ENCODE data around the gene RAB11FIP4. TPM values are rescaled to one million over a fixed set of nuclear protein-coding genes. Genes with fewer than 3 reads are reported as not detected.

The RAB11FIP4 gene
- total RNA-seq, 1 experiment from 2014 or later: 2.8 TPM

DNA sequence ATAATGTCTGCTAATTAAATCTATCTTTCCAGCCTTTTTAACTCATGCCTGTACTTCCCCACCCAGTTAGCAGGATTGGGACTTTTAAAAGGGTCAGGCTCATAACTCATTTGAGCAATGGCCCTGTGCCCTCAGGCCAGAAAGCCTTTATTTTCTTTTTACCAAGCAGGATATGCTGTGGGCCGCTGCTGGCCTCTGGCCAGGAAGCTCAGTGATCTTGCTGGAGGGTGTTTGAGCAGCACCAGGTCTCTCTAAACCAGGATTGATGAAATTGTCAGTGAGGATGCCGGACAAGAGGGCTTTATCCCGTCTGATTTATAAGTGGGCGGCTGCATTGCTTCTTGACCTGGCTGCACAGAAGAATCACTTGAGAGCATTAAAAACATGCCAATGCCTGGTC lies 187.8 kb downstream of the RAB11FIP4 start:
- H3K9me3 Mint-ChIP-seq (ENCODE audit: unreplicated experiment): no peaks in the 10 kb centered on the region
- CTCF ChIA-PET: interaction anchor here (1.6 kb wide), 1 partner anchor 264 kb away, joined by 3 read pairs; no protein-coding TSS in a partner anchor
- DNase-seq (ENCODE audit: unreplicated experiment): peak; percentile 88
- TF ChIP-seq, protein P1, sequence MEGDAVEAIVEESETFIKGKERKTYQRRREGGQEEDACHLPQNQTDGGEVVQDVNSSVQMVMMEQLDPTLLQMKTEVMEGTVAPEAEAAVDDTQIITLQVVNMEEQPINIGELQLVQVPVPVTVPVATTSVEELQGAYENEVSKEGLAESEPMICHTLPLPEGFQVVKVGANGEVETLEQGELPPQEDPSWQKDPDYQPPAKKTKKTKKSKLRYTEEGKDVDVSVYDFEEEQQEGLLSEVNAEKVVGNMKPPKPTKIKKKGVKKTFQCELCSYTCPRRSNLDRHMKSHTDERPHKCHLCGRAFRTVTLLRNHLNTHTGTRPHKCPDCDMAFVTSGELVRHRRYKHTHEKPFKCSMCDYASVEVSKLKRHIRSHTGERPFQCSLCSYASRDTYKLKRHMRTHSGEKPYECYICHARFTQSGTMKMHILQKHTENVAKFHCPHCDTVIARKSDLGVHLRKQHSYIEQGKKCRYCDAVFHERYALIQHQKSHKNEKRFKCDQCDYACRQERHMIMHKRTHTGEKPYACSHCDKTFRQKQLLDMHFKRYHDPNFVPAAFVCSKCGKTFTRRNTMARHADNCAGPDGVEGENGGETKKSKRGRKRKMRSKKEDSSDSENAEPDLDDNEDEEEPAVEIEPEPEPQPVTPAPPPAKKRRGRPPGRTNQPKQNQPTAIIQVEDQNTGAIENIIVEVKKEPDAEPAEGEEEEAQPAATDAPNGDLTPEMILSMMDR (IDR thresholded peaks at IDR 0.05; ENCODE audit: unreplicated experiment): no peak
- no TSS peak for BruUV-seq (replicated peaks)
- H3K27me3 Mint-ChIP-seq (ENCODE audit: insufficient read depth, unreplicated experiment): no peaks in the 10 kb centered on the region
- peaks cover 49% of the 10 kb centered on the region for H3K4me1 Mint-ChIP-seq (ENCODE audit: insufficient read depth, unreplicated experiment)
- peak overlapping the region; percentile 31 for H3K27ac Mint-ChIP-seq (ENCODE audit: low read depth, unreplicated experiment)
- intact Hi-C loops (cut with micrococcal nuclease): no loop called here
- H3K36me3 Mint-ChIP-seq (ENCODE audit: insufficient read depth, unreplicated experiment): no peaks in the 10 kb centered on the region
- POLR2A ChIA-PET: interaction anchor here (1.5 to 3.8 kb wide), 2 partner anchors 7 to 209 kb away, joined by 4 to 16 read pairs; no protein-coding TSS in a partner anchor
- peak overlapping the region; percentile 47 for H3K4me3 Mint-ChIP-seq (ENCODE audit: unreplicated experiment)

DNA sequence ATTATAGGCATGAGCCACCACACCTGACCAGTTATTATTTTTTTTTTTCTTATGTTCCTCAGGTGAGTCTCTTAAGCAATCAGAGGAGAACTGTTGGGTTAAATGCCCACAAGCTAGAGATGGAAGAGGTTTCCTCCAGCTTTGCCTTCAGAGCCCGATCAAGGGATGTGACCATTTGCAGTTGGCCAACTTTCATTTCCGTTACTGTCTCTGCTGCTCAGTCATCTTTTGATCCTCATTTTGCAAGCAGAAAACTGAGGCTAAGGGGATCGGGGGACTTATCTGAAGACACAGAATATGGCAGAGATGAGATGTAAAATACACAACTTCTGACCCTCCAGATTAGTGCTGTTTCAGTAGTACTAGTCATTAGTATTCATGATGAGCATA lies 188.8 kb downstream of the RAB11FIP4 start:
- intact Hi-C loops (cut with micrococcal nuclease): no loop called here
- Mint-ChIP-seq H3K27ac (ENCODE audit: low read depth, unreplicated experiment) (peak overlapping the region; percentile 54), H3K4me1 (ENCODE audit: insufficient read depth, unreplicated experiment) (peaks cover 53% of the 10 kb centered on the region), H3K4me3 (ENCODE audit: unreplicated experiment) (peak overlapping the region; percentile 37), H3K9me3 (ENCODE audit: unreplicated experiment) (no peaks in the 10 kb centered on the region), H3K36me3 (ENCODE audit: insufficient read depth, unreplicated experiment) (no peaks in the 10 kb centered on the region), H3K27me3 (ENCODE audit: insufficient read depth, unreplicated experiment) (no peaks in the 10 kb centered on the region)
- TF ChIP-seq, protein P1 (IDR thresholded peaks at IDR 0.05; ENCODE audit: unreplicated experiment): no peak
- ChIA-PET POLR2A (interaction anchor here (1.0 to 3.8 kb wide), 8 partner anchors 8 to 208 kb away, joined by 3 to 16 read pairs (median 6); no protein-coding TSS in a partner anchor), CTCF (interaction anchor here (1.4 to 1.6 kb wide), 3 partner anchors 7 to 262 kb away, joined by 3 to 5 read pairs (median 4); no protein-coding TSS in a partner anchor)
- DNase-seq (ENCODE audit: unreplicated experiment): no peak
- BruUV-seq (replicated peaks): no TSS peak

DNA sequence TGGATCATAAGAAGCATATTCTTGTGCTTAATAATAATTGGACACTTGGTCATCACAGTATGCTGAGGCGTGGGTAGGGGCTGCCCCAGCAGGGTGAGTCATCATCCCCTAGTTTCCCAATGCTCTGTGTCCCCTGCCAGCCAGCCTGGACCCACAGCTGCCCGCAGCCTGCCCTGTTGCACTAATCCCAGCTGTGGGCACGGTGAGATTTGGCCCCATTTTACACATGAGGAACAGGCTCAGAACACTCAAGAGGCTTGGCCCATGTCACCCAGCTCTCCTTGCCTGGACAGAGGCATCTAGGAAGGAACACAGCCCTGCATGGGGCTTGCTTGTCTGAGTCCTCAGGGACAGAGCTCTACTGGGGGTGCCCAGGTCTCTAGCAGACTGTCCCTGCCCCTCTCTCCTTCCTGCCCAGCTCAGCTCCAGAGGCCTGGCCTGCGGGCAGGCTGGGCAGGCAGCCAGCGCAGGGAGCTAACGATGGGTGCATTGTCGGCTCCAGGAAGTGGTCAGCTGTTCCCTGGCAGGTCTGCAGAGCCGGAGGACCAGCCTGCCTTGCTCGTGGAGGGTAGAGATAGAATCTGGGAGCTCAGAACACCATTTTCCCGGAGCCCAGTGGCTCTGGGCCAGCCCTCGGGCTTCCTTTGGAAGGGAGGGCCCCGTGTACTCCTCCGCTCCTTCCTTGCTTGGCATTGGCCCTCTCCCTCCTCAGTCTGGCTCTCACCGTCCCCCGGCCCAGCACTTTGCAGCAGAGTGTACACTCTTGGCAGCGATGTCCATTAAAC lies 189.4 kb downstream of the RAB11FIP4 start:
- intact Hi-C loops (cut with micrococcal nuclease): loop anchor here (1.0 kb wide), 1 partner anchor 15 kb away; no protein-coding TSS in a partner anchor
- TF ChIP-seq, protein P1 (IDR thresholded peaks at IDR 0.05; ENCODE audit: unreplicated experiment): no peak
- BruUV-seq (replicated peaks): no TSS peak
- peak; percentile 96 for DNase-seq (ENCODE audit: unreplicated experiment)
- ChIA-PET POLR2A (interaction anchor here (0.7 to 3.8 kb wide), 10 partner anchors 9 to 246 kb away, joined by 3 to 16 read pairs (median 6); no protein-coding TSS in a partner anchor), CTCF (interaction anchor here (0.6 to 1.5 kb wide), 3 partner anchors 8 to 259 kb away, joined by 3 to 5 read pairs (median 4); no protein-coding TSS in a partner anchor)
- Mint-ChIP-seq H3K36me3 (ENCODE audit: insufficient read depth, unreplicated experiment) (no peaks in the 10 kb centered on the region), H3K27ac (ENCODE audit: low read depth, unreplicated experiment) (peak overlapping the region; percentile 54), H3K4me3 (ENCODE audit: unreplicated experiment) (peak overlapping the region; percentile 37), H3K27me3 (ENCODE audit: insufficient read depth, unreplicated experiment) (no peaks in the 10 kb centered on the region), H3K9me3 (ENCODE audit: unreplicated experiment) (no peaks in the 10 kb centered on the region), H3K4me1 (ENCODE audit: insufficient read depth, unreplicated experiment) (peaks cover 53% of the 10 kb centered on the region)

DNA sequence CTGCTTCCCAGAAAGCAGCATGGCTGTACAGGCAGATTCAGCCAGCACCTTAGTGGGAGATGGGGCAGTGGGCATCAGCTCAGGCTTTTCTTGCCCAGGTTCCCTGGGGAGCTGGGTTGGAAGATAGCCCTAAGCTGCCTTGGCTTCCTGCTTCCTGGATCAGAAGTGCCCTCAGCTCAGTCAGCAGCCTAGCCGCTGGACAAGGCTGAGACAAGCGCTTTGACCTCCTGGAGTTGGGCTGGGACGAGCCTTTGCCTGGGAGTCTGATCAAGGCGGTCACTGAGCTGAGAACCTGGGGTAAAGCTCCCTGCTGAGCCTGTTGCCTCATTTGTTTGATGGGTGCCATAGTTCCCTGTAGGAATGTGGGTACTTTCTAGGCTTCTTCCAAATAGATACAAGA lies 190.0 kb downstream of the RAB11FIP4 start:
- no peaks in the 10 kb centered on the region for H3K27me3 Mint-ChIP-seq (ENCODE audit: insufficient read depth, unreplicated experiment)
- no peak for DNase-seq (ENCODE audit: unreplicated experiment)
- H3K4me1 Mint-ChIP-seq (ENCODE audit: insufficient read depth, unreplicated experiment): peaks cover 53% of the 10 kb centered on the region
- H3K27ac Mint-ChIP-seq (ENCODE audit: low read depth, unreplicated experiment): peak overlapping the region; percentile 54
- H3K4me3 Mint-ChIP-seq (ENCODE audit: unreplicated experiment): peak overlapping the region; percentile 37
- peaks cover 4% of the 10 kb centered on the region for H3K36me3 Mint-ChIP-seq (ENCODE audit: insufficient read depth, unreplicated experiment)
- TF ChIP-seq, protein P1 (IDR thresholded peaks at IDR 0.05; ENCODE audit: unreplicated experiment): no peak
- POLR2A ChIA-PET: interaction anchor here (1.0 to 3.8 kb wide), 8 partner anchors 9 to 91 kb away, joined by 3 to 16 read pairs (median 6); no protein-coding TSS in a partner anchor
- CTCF ChIA-PET: interaction anchor here (0.6 to 1.4 kb wide), 3 partner anchors 9 to 259 kb away, joined by 3 to 5 read pairs (median 3); no protein-coding TSS in a partner anchor
- BruUV-seq (replicated peaks): no TSS peak
- intact Hi-C loops (cut with micrococcal nuclease): loop anchor here (1.0 kb wide), 1 partner anchor 15 kb away; no protein-coding TSS in a partner anchor
- H3K9me3 Mint-ChIP-seq (ENCODE audit: unreplicated experiment): no peaks in the 10 kb centered on the region

Measured in MCF 10A (cell line).